Mesenchymal stem cell (in vitro differentiated cells and primary cell): ENCODE measurements around the gene NUP210.

ENCODE experiments used
- DNase-seq: peaks from one replicate; pipeline ENCODE4 v3.0.0-alpha.2; 2013
- H2AFZ ChIP-seq: one replicate; pipeline ENCODE4 v1.6.1; 2013; ENCODE audit warnings: low read depth, mild to moderate bottlenecking, control low read depth, inconsistent platforms, low read length, moderate library complexity
- H2AK5ac ChIP-seq: 2 replicates; pipeline ENCODE4 v1.6.1; 2013; ENCODE audit warnings: low read length, moderate library complexity, mild to moderate bottlenecking, inconsistent platforms; ENCODE audit not compliant: severe bottlenecking
- H2BK120ac ChIP-seq: one replicate; pipeline ENCODE4 v1.6.1; 2013; ENCODE audit warnings: low read depth, mild to moderate bottlenecking, inconsistent platforms, low read length, moderate library complexity
- H2BK12ac ChIP-seq, 2 experiments: one replicate each; pipeline ENCODE4 v1.6.1; 2013; ENCODE audit warnings: inconsistent platforms in 2 of 2, low read length in 2 of 2, mild to moderate bottlenecking in 2 of 2, moderate library complexity in 2 of 2, control low read depth in 1 of 2
- H2BK15ac ChIP-seq: one replicate; pipeline ENCODE4 v1.6.1; 2013; ENCODE audit warnings: mild to moderate bottlenecking, low read depth, inconsistent platforms; ENCODE audit not compliant: poor library complexity, severe bottlenecking
- H2BK5ac ChIP-seq: 2 replicates; pipeline ENCODE4 v1.6.1; 2013; ENCODE audit warnings: low read depth, mild to moderate bottlenecking, low read length, control low read depth, inconsistent platforms; ENCODE audit not compliant: poor library complexity, severe bottlenecking
- H3K14ac ChIP-seq, 2 experiments: one replicate each; pipeline ENCODE4 v1.6.1; 2013; ENCODE audit warnings: inconsistent platforms in 2 of 2, low read length in 2 of 2, control low read depth in 1 of 2, mild to moderate bottlenecking in 1 of 2, moderate library complexity in 1 of 2
- H3K18ac ChIP-seq, 2 experiments: one replicate each; pipeline ENCODE4 v1.6.1; 2013; ENCODE audit warnings: inconsistent platforms in 2 of 2, low read length in 2 of 2, control low read depth in 1 of 2, low read depth in 1 of 2, mild to moderate bottlenecking in 1 of 2
- H3K23ac ChIP-seq, 2 experiments: one replicate each; pipeline ENCODE4 v1.6.1; 2013; ENCODE audit warnings: inconsistent platforms in 2 of 2, low read length in 2 of 2, mild to moderate bottlenecking in 2 of 2, moderate library complexity in 2 of 2, control low read depth in 1 of 2
- H3K27ac ChIP-seq: 2 replicates; pipeline ENCODE4 v1.5.1; 2013; ENCODE audit warnings: mild to moderate bottlenecking, moderate library complexity, low read length, control low read depth, inconsistent platforms; ENCODE audit not compliant: poor library complexity, severe bottlenecking
- H3K27me3 ChIP-seq, 2 experiments: 2 replicates each; pipeline versions ENCODE4 v1.6.1 to v1.7.0; 2013; ENCODE audit warnings: low read length in 2 of 2, mild to moderate bottlenecking in 2 of 2, moderate library complexity in 2 of 2, control low read depth in 1 of 2, inconsistent platforms in 1 of 2; ENCODE audit not compliant: control insufficient read depth in 1 of 2, insufficient read depth in 1 of 2
- H3K36me3 ChIP-seq, 2 experiments: 2 replicates each; pipeline versions ENCODE4 v1.6.1 to v1.7.0; 2013; ENCODE audit warnings: low read length in 2 of 2, control low read depth in 1 of 2, inconsistent platforms in 1 of 2, low read depth in 1 of 2, mild to moderate bottlenecking in 1 of 2; ENCODE audit not compliant: insufficient read depth in 2 of 2, control insufficient read depth in 1 of 2
- H3K4ac ChIP-seq, 2 experiments: one replicate each; pipeline ENCODE4 v1.6.1; 2013; ENCODE audit warnings: inconsistent platforms in 2 of 2, low read length in 2 of 2, mild to moderate bottlenecking in 2 of 2, moderate library complexity in 2 of 2, control low read depth in 1 of 2, low read depth in 1 of 2
- H3K4me1 ChIP-seq: 2 replicates; pipeline ENCODE4 v1.6.1; 2013; ENCODE audit warnings: low read depth, low read length, control low read depth; ENCODE audit not compliant: control insufficient read depth, insufficient read depth
- H3K4me2 ChIP-seq: 2 replicates; pipeline ENCODE4 v1.6.1; 2013; ENCODE audit warnings: low read length, mild to moderate bottlenecking, inconsistent platforms; ENCODE audit not compliant: poor library complexity, severe bottlenecking
- H3K4me3 ChIP-seq, 2 experiments: 2 replicates each; pipeline versions ENCODE4 v1.5.1 to v1.7.0; 2013; ENCODE audit warnings: low read length in 2 of 2, mild to moderate bottlenecking in 2 of 2, control low read depth in 1 of 2, low read depth in 1 of 2; ENCODE audit not compliant: insufficient read depth in 1 of 2
- H3K79me1 ChIP-seq: replicated peaks from 2 replicates; pipeline ENCODE4 v1.6.1; 2013; ENCODE audit warnings: mild to moderate bottlenecking, control low read depth, low read length, inconsistent platforms; ENCODE audit not compliant: poor library complexity, severe bottlenecking
- H3K9ac ChIP-seq: 2 replicates; pipeline ENCODE4 v1.7.0; 2013; ENCODE audit warnings: mild to moderate bottlenecking, low read length, moderate library complexity
- H3K9me3 ChIP-seq: 2 replicates; pipeline ENCODE4 v1.7.0; 2013; ENCODE audit warnings: mild to moderate bottlenecking, low read length; ENCODE audit not compliant: control insufficient read depth
- H4K8ac ChIP-seq: one replicate; pipeline ENCODE4 v1.6.1; 2013; ENCODE audit warnings: inconsistent platforms, mild to moderate bottlenecking, low read length, moderate library complexity
- H4K91ac ChIP-seq: one replicate; pipeline ENCODE4 v1.6.1; 2013; ENCODE audit warnings: mild to moderate bottlenecking, low read length, inconsistent platforms
- WGBS: methylation state at CpG from one replicate; pipeline ENCODE4 v1.1.7; 2013; ENCODE audit warnings: mixed read lengths; 5-methylcytosine and 5-hydroxymethylcytosine counted together

The NUP210 gene

GRCh38 chr3:13370609-13371008 is 49.5 kb downstream of the NUP210 start:
- no peak overlapping the region for H2BK120ac ChIP-seq
- H2BK5ac ChIP-seq = no peak overlapping the region
- DNase-seq = no peak

GRCh38 chr3:13370055-13370454 is 50.1 kb downstream of the NUP210 start:
- Histone ChIP-seq H3K18ac (no peak overlapping the region), H3K9me3 (no peaks in the 10 kb centered on the region), H2BK120ac (no peak overlapping the region), H3K4me3 (no peak overlapping the region), H3K27ac (no peak overlapping the region), H3K9ac (no peak overlapping the region), H2BK12ac (no peak overlapping the region), H3K79me1 (no peaks in the 10 kb centered on the region), H3K4ac (no peak overlapping the region), H3K27me3 (peaks cover 0 to 52% of the 10 kb centered on the region in 2 experiments), H2AK5ac (no peak overlapping the region), H2BK15ac (no peak overlapping the region), H3K4me2 (no peak overlapping the region), H2AFZ (no peak overlapping the region), H3K23ac (no peak overlapping the region), H3K4me1 (peaks cover 16% of the 10 kb centered on the region), H2BK5ac (no peak overlapping the region), H4K8ac (no peak overlapping the region), H3K36me3 (no peaks in the 10 kb centered on the region), H4K91ac (no peak overlapping the region), H3K14ac (no peak overlapping the region)
- no peak for DNase-seq
- 65% methylated on average over 3 of the region's 3 CpGs for WGBS

More at GRCh38 chr3:13370609-13371008, 49.5 kb downstream of the NUP210 start:
- no peak overlapping the region for H2BK15ac ChIP-seq
- no peak overlapping the region for H2AK5ac ChIP-seq
- peaks cover 11% of the 10 kb centered on the region for H3K4me1 ChIP-seq
- no peak overlapping the region for H3K23ac ChIP-seq
- H3K4me2 ChIP-seq = no peak overlapping the region
- H3K79me1 ChIP-seq = no peaks in the 10 kb centered on the region
- no peak overlapping the region for H4K91ac ChIP-seq
- H3K14ac ChIP-seq = no peak overlapping the region
- no peak overlapping the region for H4K8ac ChIP-seq
- no peaks in the 10 kb centered on the region for H3K9me3 ChIP-seq
- no peak overlapping the region for H3K4ac ChIP-seq
- H3K36me3 ChIP-seq = no peaks in the 10 kb centered on the region
- H2BK12ac ChIP-seq = no peak overlapping the region
- H3K4me3 ChIP-seq = no peak overlapping the region
- no peak overlapping the region for H3K27ac ChIP-seq
- WGBS = 88% methylated on average over 10 of the region's 10 CpGs
- no peak overlapping the region for H2AFZ ChIP-seq
- H3K27me3 ChIP-seq = peaks cover 0 to 55% of the 10 kb centered on the region in 2 experiments
- no peak overlapping the region for H3K9ac ChIP-seq
- no peak overlapping the region for H3K18ac ChIP-seq

GRCh38 chr3:13368834-13369233 is 51.3 kb downstream of the NUP210 start:
- Histone ChIP-seq H2BK12ac (no peak overlapping the region), H3K4me3 (no peak overlapping the region), H3K9me3 (no peaks in the 10 kb centered on the region), H3K27ac (no peak overlapping the region), H3K4me2 (no peak overlapping the region), H2BK15ac (no peak overlapping the region), H3K9ac (no peak overlapping the region), H3K18ac (no peak overlapping the region), H2AK5ac (no peak overlapping the region), H3K14ac (no peak overlapping the region), H2BK5ac (no peak overlapping the region), H3K23ac (no peak overlapping the region), H3K27me3 (peaks cover 0 to 50% of the 10 kb centered on the region in 2 experiments), H2AFZ (no peak overlapping the region), H3K79me1 (no peaks in the 10 kb centered on the region), H3K36me3 (no peaks in the 10 kb centered on the region), H3K4ac (no peak overlapping the region), H4K91ac (no peak overlapping the region), H2BK120ac (no peak overlapping the region), H4K8ac (no peak overlapping the region), H3K4me1 (peaks cover 16% of the 10 kb centered on the region)
- 90% methylated on average over 6 of the region's 6 CpGs for WGBS
- no peak for DNase-seq

GRCh38 chr3:13367728-13368127 is 52.4 kb downstream of the NUP210 start:
- Histone ChIP-seq H2BK5ac (no peak overlapping the region), H3K4me2 (no peak overlapping the region), H3K4ac (no peak overlapping the region), H2BK120ac (no peak overlapping the region), H2AFZ (no peak overlapping the region), H3K23ac (no peak overlapping the region), H3K18ac (no peak overlapping the region), H3K14ac (no peak overlapping the region), H3K27me3 (peaks cover 0 to 61% of the 10 kb centered on the region in 2 experiments), H4K8ac (no peak overlapping the region), H3K36me3 (no peaks in the 10 kb centered on the region), H4K91ac (no peak overlapping the region), H3K79me1 (no peaks in the 10 kb centered on the region), H3K27ac (no peak overlapping the region), H2BK15ac (no peak overlapping the region), H3K4me3 (no peak overlapping the region), H3K4me1 (peaks cover 16% of the 10 kb centered on the region), H2BK12ac (no peak overlapping the region), H2AK5ac (no peak overlapping the region), H3K9me3 (no peaks in the 10 kb centered on the region), H3K9ac (no peak overlapping the region)
- WGBS = 80% methylated on average over 7 of the region's 7 CpGs
- no peak for DNase-seq
